GM20431 (cell line): ENCODE data around the gene TRNT1.

Experiments used
- in situ Hi-C: fragments of 300-500 bp; cut with MseI, MboI; formaldehyde crosslinking; loops from one replicate; pipeline ENCODE4 v1.15.0; 2020; ENCODE audit warnings: low sequenced_read_pairs; ENCODE audit not compliant: unreplicated experiment

The TRNT1 gene

DNA sequence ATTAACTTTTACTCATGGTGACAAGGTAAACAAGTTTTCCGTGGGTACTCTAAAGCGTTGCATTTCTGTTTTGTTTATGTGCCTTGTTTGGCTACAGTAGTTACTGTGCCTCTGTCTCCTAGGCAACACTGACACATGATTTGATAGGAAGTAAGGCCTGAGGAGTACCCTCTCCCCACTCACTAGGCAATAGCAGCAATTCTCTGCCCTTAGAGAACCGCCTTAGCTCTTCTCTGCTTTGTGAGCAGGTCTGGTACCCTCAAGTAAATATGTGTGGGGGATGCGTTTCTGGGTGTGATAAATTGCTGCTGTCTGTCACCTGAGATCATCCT lies 16.5 kb upstream of the TRNT1 start, which contains the start of gene IL5RA:
IL5RA (minus strand) TSS at position 76 of the 332 bp plus-strand sequence. CDS start 5,390 bp downstream, outside the sequence.
- in situ Hi-C loops: no loop called here

GRCh38 chr3:3110749-3111361 lies 15.9 kb upstream of the TRNT1 start:
- in situ Hi-C loops: no loop called here

- in situ Hi-C loops: no loop called here
Measured at GRCh38 chr3:3113042-3113709, 13.6 kb upstream of the TRNT1 start.

GRCh38 chr3:3117651-3118050 lies 9.1 kb upstream of the TRNT1 start:
- in situ Hi-C loops: no loop called here

- in situ Hi-C loops: no loop called here
Measured at GRCh38 chr3:3119393-3119851, 7.3 kb upstream of the TRNT1 start.

GRCh38 chr3:3125977-3126376 lies 763 bp upstream of the TRNT1 start:
- in situ Hi-C loops: no loop called here

DNA sequence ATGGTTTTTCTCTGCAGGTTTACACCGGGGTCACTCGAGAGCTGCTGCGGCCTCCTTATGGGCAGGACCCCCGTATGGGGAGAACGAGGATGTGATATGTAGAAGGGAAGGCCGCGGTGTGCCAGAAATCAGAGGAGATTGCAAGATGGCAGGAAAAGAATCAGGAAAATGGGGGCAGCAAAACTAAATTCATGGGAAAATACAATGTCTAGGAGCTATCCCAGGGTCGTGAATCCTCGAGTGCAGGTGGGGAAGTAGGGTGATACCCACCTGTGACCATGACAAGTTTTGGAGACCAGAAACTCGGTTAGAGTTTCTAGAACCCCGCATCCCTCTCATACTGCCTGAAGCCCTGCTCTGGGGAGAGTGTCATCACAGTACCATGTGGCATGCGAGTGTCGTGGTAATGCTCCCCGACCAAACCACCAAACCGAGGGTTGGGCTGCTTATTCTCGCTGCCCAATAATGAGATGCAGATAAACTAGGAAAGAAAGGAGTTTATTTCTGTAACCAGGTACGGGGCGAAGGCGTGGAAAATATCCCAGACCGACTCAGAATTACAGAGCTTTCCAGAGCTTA lies 781 bp downstream of the TRNT1 start:
- in situ Hi-C loops: no loop called here

DNA sequence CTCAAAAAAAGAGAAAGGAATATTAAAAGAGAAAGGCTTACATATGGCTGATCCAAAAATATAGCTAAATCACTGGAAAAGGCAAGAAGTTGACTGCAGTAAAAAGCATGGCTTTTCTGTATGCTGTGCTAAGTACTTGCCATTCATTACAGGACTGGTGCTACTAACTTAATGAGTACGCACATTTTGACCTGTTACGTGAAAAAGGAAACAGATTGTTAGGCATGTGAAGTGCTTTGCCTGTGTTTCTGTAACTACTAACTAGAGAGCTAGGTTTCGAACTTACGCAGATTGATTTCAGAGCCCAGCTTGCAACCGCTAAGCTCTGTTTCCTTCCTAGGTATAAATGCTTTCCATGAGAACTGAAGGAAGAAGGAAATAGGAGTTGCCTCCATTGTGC lies 2.8 kb downstream of the TRNT1 start:
- in situ Hi-C loops: no loop called here

- in situ Hi-C loops: no loop called here
Measured at GRCh38 chr3:3133500-3133899, 6.8 kb downstream of the TRNT1 start.

- in situ Hi-C loops: no loop called here
Measured at GRCh38 chr3:3134750-3135448, 8.2 kb downstream of the TRNT1 start.

GRCh38 chr3:3137526-3137925 lies 10.8 kb downstream of the TRNT1 start:
- in situ Hi-C loops: no loop called here

DNA sequence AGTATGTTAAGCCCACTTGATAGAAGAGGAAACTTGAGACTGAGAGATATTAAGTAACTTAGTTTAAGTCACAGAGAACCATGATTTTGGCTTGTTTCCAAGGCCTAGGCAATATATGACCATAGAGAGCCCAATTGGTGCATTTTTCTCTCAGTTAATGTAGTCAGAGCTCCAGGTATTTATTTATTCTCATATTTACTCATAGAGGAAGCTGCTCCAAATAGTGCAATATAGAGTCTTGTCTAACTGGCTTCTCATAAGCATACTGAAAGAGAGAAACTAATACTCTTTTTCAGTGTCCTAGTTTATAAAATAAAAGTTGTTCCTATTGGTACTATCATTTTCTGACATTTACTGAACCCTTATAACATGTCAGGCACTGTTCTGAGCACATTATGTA lies 15.2 kb downstream of the TRNT1 start:
- in situ Hi-C loops: no loop called here

- in situ Hi-C loops: no loop called here
Measured at GRCh38 chr3:3145831-3146230, 19.1 kb downstream of the TRNT1 start.

GRCh38 chr3:3149560-3149959 lies 22.8 kb downstream of the TRNT1 start:
- in situ Hi-C loops: no loop called here

- in situ Hi-C loops: no loop called here
Measured at GRCh38 chr3:3151513-3151912, 24.8 kb downstream of the TRNT1 start.

- in situ Hi-C loops: no loop called here
Measured at GRCh38 chr3:3154879-3155610, 28.3 kb downstream of the TRNT1 start.

- in situ Hi-C loops: no loop called here
Measured at GRCh38 chr3:3157484-3157883, 30.7 kb downstream of the TRNT1 start.

GRCh38 chr3:3160826-3161225 lies 34.1 kb downstream of the TRNT1 start:
- in situ Hi-C loops: no loop called here

DNA sequence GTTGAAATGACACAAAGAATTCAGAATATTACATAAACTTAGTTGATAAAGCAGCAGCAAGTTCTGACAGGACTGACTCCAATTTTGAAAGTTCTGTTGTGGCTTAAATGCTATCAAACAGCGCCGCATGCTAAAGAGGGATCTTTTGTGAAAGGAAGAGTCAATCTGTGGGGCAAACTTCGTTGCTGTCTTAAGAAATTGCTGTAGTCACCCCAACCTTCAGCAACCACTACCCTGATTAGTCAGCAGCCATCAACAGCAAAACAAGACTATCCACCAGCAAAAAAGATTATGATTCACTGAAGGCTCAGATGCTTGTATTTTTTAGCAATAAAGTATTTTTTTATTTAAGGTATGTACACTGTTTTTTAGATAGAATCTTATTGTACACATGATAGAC lies 38.5 kb downstream of the TRNT1 start:
- in situ Hi-C loops: no loop called here

GRCh38 chr3:3165650-3166049 lies 38.9 kb downstream of the TRNT1 start:
- in situ Hi-C loops: no loop called here
